ENCODE data around the gene THRSP.

Gene THRSP

GRCh38 chr11:78109081-78110015 is 45.7 kb downstream of the THRSP start:
- no peaks in the 10 kb centered on the region for H3K27me3 Mint-ChIP-seq
- no peak for DNase-seq
- H3K4me1 Mint-ChIP-seq (ENCODE audit: low read depth in 2 of 2), result no peaks in the 10 kb centered on the region
- no peak overlapping the region for H3K4me3 Mint-ChIP-seq
- no peaks in the 10 kb centered on the region for H3K9me3 Mint-ChIP-seq
- no peak for ATAC-seq (replicated peaks)
- H3K27ac Mint-ChIP-seq, result no peak overlapping the region
- H3K36me3 Mint-ChIP-seq (ENCODE audit: insufficient read depth), result peaks cover 25% of the 10 kb centered on the region

DNA sequence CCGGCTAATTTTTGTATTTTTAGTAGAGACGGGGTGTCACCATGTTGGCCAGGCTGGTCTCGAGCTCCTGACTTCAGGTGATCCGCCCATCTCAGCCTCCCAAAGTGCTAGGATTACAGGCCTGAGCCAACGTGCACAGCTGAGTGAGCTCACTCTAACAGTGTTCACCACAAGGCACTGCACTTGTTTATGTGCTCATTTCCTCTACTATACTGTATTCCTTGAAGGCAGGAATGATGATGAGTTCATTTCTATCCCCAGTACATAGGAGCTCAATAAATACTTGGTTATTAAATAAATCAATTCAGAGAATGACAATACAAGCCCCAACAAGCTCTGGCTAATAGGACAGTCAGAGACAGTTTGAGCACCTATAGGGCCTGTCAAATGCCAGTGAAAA is 46.7 kb downstream of the THRSP start:
- Mint-ChIP-seq H3K36me3 (ENCODE audit: insufficient read depth) (peaks cover 25% of the 10 kb centered on the region), H3K4me3 (no peak overlapping the region), H3K27ac (peak overlapping the region in 1 of 2 donors; percentile 5), H3K9me3 (no peaks in the 10 kb centered on the region), H3K4me1 (ENCODE audit: low read depth in 2 of 2) (no peaks in the 10 kb centered on the region), H3K27me3 (no peaks in the 10 kb centered on the region)
- DNase-seq (no peak), ATAC-seq (replicated peaks) (no peak)

DNA sequence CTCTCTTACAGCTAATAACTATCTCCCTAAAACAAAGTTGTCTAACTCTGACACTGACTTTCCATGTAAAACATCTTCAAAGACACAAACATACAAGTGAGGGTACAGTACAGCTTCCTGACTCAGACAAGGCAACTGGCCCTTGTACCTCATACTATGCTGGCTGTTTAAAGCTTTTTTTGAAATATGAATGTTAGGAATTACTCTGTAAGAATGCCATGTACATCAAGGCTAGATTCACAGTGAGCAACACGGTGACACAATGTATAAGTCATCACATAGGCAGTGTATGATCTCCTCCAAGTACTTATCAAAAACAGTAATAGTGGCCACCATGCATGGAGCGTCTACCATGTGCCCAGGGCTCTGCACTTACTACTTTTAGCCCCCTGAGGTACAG is 47.2 kb downstream of the THRSP start:
- Mint-ChIP-seq H3K4me1 (ENCODE audit: low read depth in 2 of 2) (no peaks in the 10 kb centered on the region), H3K9me3 (no peaks in the 10 kb centered on the region), H3K4me3 (no peak overlapping the region), H3K27me3 (no peaks in the 10 kb centered on the region), H3K36me3 (ENCODE audit: insufficient read depth) (peaks cover 25% of the 10 kb centered on the region), H3K27ac (peak overlapping the region in 1 of 2 donors; percentile 5)
- ATAC-seq (replicated peaks) (no peak), DNase-seq (no peak)

- H3K4me1 Mint-ChIP-seq (ENCODE audit: low read depth in 2 of 2), result no peaks in the 10 kb centered on the region
- no peak overlapping the region for H3K27ac Mint-ChIP-seq
- H3K9me3 Mint-ChIP-seq, result no peaks in the 10 kb centered on the region
- H3K36me3 Mint-ChIP-seq (ENCODE audit: insufficient read depth), result peaks cover 23% of the 10 kb centered on the region
- DNase-seq (no peak), ATAC-seq (replicated peaks) (no peak)
- H3K4me3 Mint-ChIP-seq, result no peak overlapping the region
- H3K27me3 Mint-ChIP-seq, result no peaks in the 10 kb centered on the region
These were observed 47.6 kb downstream of the THRSP start for GRCh38 chr11:78111298-78111697.

- Mint-ChIP-seq H3K9me3 (no peaks in the 10 kb centered on the region), H3K27ac (no peak overlapping the region), H3K27me3 (no peaks in the 10 kb centered on the region), H3K4me1 (ENCODE audit: low read depth in 2 of 2) (no peaks in the 10 kb centered on the region), H3K36me3 (ENCODE audit: insufficient read depth) (peaks cover 21% of the 10 kb centered on the region), H3K4me3 (no peak overlapping the region)
- no peak for DNase-seq
- ATAC-seq (replicated peaks), result no peak
These were observed 49.1 kb downstream of the THRSP start for GRCh38 chr11:78112582-78113275.

All from effector memory CD8-positive, alpha-beta T cell (primary cell).